Measurements from ENCODE around the gene KATNBL1.

The KATNBL1 gene

GRCh38 chr15:34209421-34210282 lies at the start of gene KATNBL1:
KATNBL1 (minus strand) TSS chr15:34210096; CDS start chr15:34163676, 46,420 bp downstream.
- peak; percentile 38 for DNase-seq (ENCODE audit: low read depth, low spot score)
- TF ChIP-seq CTCF (IDR thresholded peaks at IDR 0.05; ENCODE audit: insufficient read depth, low read length, missing control alignments): peak; percentile 95
- CTCF ChIA-PET: interaction anchor here (0.7 to 14.3 kb wide), 28 partner anchors 11 to 472 kb away, joined by 3 to 324 read pairs (median 5); partner anchors contain the start of genes EMC4, LPCAT4, PGBD4 and SLC12A6
- H3K4me3 ChIP-seq (ENCODE audit: low read depth, low read length): peak within 1 kb of the TSS; percentile 79
- POLR2A ChIA-PET: interaction anchor here (0.7 to 1.6 kb wide), 5 partner anchors 90 to 167 kb away, joined by 3 to 6 read pairs (median 3); partner anchors contain the start of genes EMC7 and PGBD4

- TF ChIP-seq CTCF (IDR thresholded peaks at IDR 0.05; ENCODE audit: insufficient read depth, low read length, missing control alignments): no peak
- POLR2A ChIA-PET: no interaction called here
- H3K4me3 ChIP-seq (ENCODE audit: low read depth, low read length): no peak overlapping the region
- no peak for DNase-seq (ENCODE audit: low read depth, low spot score)
- CTCF ChIA-PET: interaction anchor here (0.6 to 1.5 kb wide), 2 partner anchors 19 to 151 kb away, joined by 3 to 6 read pairs; no protein-coding TSS in a partner anchor
These were observed 49.7 kb upstream of the KATNBL1 start for GRCh38 chr15:34259566-34259965.

GRCh38 chr15:34258151-34258550 lies 48.3 kb upstream of the KATNBL1 start:
- TF ChIP-seq CTCF (IDR thresholded peaks at IDR 0.05; ENCODE audit: insufficient read depth, low read length, missing control alignments): no peak
- DNase-seq (ENCODE audit: low read depth, low spot score): no peak
- H3K4me3 ChIP-seq (ENCODE audit: low read depth, low read length): no peak overlapping the region
- POLR2A ChIA-PET: no interaction called here
- CTCF ChIA-PET: interaction anchor here (1.1 to 1.5 kb wide), 2 partner anchors 10 to 17 kb away, joined by 3 to 6 read pairs; no protein-coding TSS in a partner anchor

- ChIA-PET CTCF (interaction anchor here (1.1 kb wide), 1 partner anchor 11 kb away, joined by 4 read pairs; no protein-coding TSS in a partner anchor), POLR2A (no interaction called here)
- TF ChIP-seq CTCF (IDR thresholded peaks at IDR 0.05; ENCODE audit: insufficient read depth, low read length, missing control alignments): no peak
- DNase-seq (ENCODE audit: low read depth, low spot score): no peak
- H3K4me3 ChIP-seq (ENCODE audit: low read depth, low read length): no peak overlapping the region
These were observed 42.6 kb upstream of the KATNBL1 start for GRCh38 chr15:34252545-34252944.

- no peak overlapping the region for H3K4me3 ChIP-seq (ENCODE audit: low read depth, low read length)
- TF ChIP-seq CTCF (IDR thresholded peaks at IDR 0.05; ENCODE audit: insufficient read depth, low read length, missing control alignments): no peak
- POLR2A ChIA-PET: interaction anchor here (0.7 kb wide), 1 partner anchor 153 kb away, joined by 3 read pairs; no protein-coding TSS in a partner anchor
- CTCF ChIA-PET: interaction anchor here (0.6 to 1.2 kb wide), 4 partner anchors 11 to 119 kb away, joined by 3 read pairs; partner anchors contain the start of genes LPCAT4 and NUTM1
- DNase-seq (ENCODE audit: low read depth, low spot score): no peak
These were observed 38.3 kb upstream of the KATNBL1 start for GRCh38 chr15:34248190-34248589.

Measured in AG04449 (cell line).